Gastroesophageal sphincter (tissue), 4 donors: ENCODE results near the gene EFNA2. TPM values are rescaled to one million over a fixed set of nuclear protein-coding genes. Genes with fewer than 3 reads are reported as not detected.

Source experiments
- ATAC-seq: fragments of 150-250 bp; one replicate; pipeline ENCODE4 v1.9.1; 2016; ENCODE audit warnings: mild to moderate bottlenecking, moderate library complexity
- H3K27ac ChIP-seq, 4 donors: fragments of 200-600 bp; sonication (generic) in 3 of 4; 1 replicate in 3 of 4; 2 replicates in 1 of 4; pipeline ENCODE4 v1.5.1; 2016 to 2019
- H3K27me3 ChIP-seq: fragments of 200-600 bp; sonication (generic); one replicate; pipeline ENCODE4 v1.5.1; 2019
- H3K36me3 ChIP-seq, 2 donors: fragments of 200-600 bp; sonication (generic); one replicate each; pipeline ENCODE4 v1.5.1; 2019; ENCODE audit warnings: control low read depth in 1 of 2
- H3K4me1 ChIP-seq, 3 donors: fragments of 200-600 bp; sonication (generic); 1 replicate in 2 of 3; 2 replicates in 1 of 3; pipeline ENCODE4 v1.5.1; 2016 to 2019; ENCODE audit warnings: control low read depth in 2 of 3
- H3K4me3 ChIP-seq, 2 donors: fragments of 200-600 bp; sonication (generic); one replicate each; pipeline ENCODE4 v1.5.1; 2019; ENCODE audit warnings: mild to moderate bottlenecking in 1 of 2, moderate library complexity in 1 of 2
- H3K9me3 ChIP-seq, 3 donors: fragments of 200-600 bp; sonication (generic); one replicate each; pipeline ENCODE4 v1.5.1; 2017 to 2019; ENCODE audit warnings: control low read depth in 2 of 3
- CTCF ChIP-seq, 4 experiments: fragments of 200-600 bp in 2 of 4; fragments of 450-650 bp in 2 of 4; sonication (generic) in 1 of 4; IDR thresholded peaks; one replicate each; pipeline ENCODE4 v1.5.1; 2017 to 2019; ENCODE audit warnings: antibody characterized with exemption in 4 of 4, mild to moderate bottlenecking in 2 of 4, moderate library complexity in 2 of 4
- EP300 ChIP-seq: sonication (generic); formaldehyde crosslinking; IDR thresholded peaks from one replicate; pipeline ENCODE4 v1.6.1; 2017; ENCODE audit warnings: antibody characterized with exemption, mild to moderate bottlenecking
- POLR2A ChIP-seq, 2 donors: fragments of 450-650 bp; IDR thresholded peaks; one replicate each; pipeline ENCODE4 v1.6.1; 2017; ENCODE audit warnings: antibody characterized with exemption in 2 of 2, mild to moderate bottlenecking in 2 of 2, moderate library complexity in 1 of 2
- POLR2AphosphoS5 ChIP-seq: sonication (generic); formaldehyde crosslinking; IDR thresholded peaks from one replicate; pipeline ENCODE4 v1.6.1; 2017; ENCODE audit warnings: antibody characterized with exemption
- WGBS, 2 donors: methylation state at CpG; one replicate each; pipeline ENCODE4 v1.1.5; 2018; ENCODE audit warnings: low coverage in 1 of 2; 5-methylcytosine and 5-hydroxymethylcytosine counted together
- total RNA-seq, 4 donors: library from RNA; depleted of rRNA; stranded (reverse); fragments of >200 nt; gene quantifications; one replicate each; pipeline ENCODE4 v1.1.0, GENCODE V29; 2016

EFNA2 gene
- total RNA-seq, 4 donors from 2014 or later: not detected

DNA sequence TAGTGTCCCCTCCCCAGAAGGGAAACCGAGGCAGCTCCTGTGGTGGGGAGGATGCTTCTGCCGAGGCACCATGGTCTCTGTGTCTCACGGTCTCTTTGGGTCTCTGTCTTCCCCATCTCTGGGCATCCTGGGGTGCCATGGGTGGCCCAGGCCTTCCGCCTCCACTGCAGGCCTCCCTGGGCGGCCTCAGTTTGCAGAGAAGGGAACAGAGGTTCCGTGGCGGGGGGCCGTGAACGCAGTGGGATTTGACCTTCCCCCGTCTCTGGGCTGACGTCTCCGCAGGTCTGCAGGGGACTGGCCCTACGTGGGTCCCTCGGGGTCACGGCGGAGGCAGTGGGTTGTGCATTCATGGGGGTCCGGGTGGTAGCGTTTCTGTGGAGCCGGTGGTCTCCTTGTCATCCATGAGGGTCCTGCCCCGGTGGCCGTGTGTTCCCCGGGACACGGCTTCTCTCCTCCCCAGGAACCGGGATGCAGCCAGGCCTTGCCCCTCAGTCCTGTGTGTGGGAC is 4.6 kb downstream of the EFNA2 start:
- H3K36me3 ChIP-seq: no peaks in the 10 kb centered on the region
- no CpG with 5 or more reads among the region's 24 CpGs for WGBS, 2 donors
- TF ChIP-seq POLR2AphosphoS5 (no peak), POLR2A (IDR thresholded peaks at IDR 0.05) (no peak), CTCF (IDR thresholded peaks at IDR 0.05) (no peak), EP300 (no peak)
- H3K4me3 ChIP-seq: no peak overlapping the region
- no peak overlapping the region for H3K27ac ChIP-seq
- ATAC-seq: no peak
- H3K9me3 ChIP-seq: no peaks in the 10 kb centered on the region
- peaks cover 97% of the 10 kb centered on the region for H3K27me3 ChIP-seq
- H3K4me1 ChIP-seq: peaks cover 0 to 30% (median 6%) of the 10 kb centered on the region in 3 donors

DNA sequence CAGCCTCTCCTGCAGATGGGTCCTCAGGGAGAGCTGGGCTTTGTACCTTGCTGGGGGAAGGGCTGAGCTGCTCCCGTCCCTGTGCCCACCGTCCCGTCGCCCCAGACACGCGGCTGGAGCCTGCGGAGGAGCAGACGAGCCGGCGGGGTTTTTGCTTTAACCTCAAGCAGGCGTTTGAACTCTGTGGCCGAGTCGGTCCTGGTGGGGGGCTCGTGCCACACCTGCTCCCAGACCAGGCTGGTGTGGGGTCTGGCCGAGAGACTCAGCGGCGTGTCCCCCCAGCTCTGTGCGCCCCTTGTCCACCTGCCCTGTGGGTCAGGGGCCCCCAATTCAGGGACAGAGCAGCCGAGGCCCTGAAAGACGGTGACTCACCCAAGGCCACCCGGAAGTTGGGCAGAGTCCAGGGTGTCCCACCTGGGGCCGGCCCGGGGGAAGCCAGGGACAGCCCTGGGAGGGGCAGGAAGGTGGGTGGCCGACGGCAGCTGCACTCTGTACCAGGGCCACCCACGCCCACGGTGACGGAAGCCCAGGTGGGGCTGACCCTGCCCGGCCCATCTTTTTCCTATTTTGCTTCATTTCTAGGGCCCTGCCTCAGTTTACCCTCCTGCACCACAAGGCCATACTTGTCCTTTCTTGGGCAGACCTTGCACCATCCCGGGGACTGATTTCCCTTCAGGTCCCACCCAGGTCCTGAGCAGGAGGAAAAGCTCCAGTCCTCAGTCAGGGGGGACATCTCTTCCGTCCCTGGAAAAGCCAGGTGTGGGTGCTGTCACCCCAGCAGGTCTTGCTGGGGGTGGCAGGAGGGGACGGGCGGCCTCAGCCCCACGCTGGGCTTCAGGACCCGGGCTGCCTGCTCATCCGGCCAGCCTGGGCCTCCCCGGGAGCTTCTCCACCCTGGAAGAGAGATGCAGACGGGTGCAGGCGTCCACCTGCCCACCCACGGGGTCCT is 5.3 kb downstream of the EFNA2 start:
- Histone ChIP-seq H3K4me1 (peaks cover 0 to 33% (median 12%) of the 10 kb centered on the region in 3 donors), H3K27me3 (peaks cover 100% of the 10 kb centered on the region), H3K9me3 (no peaks in the 10 kb centered on the region), H3K36me3 (no peaks in the 10 kb centered on the region), H3K4me3 (no peak overlapping the region), H3K27ac (no peak overlapping the region)
- no peak for ATAC-seq
- TF ChIP-seq CTCF (IDR thresholded peaks at IDR 0.05) (no peak), POLR2A (IDR thresholded peaks at IDR 0.05) (no peak), EP300 (no peak), POLR2AphosphoS5 (no peak)
- 82% methylated on average over 7 of the region's 40 CpGs; no CpG with 5 or more reads in 1 of the 2 donors for WGBS, 2 donors

GRCh38 chr19:1291761-1292418 is 6.2 kb downstream of the EFNA2 start:
- no peak overlapping the region for H3K4me3 ChIP-seq
- H3K27me3 ChIP-seq: peaks cover 98% of the 10 kb centered on the region
- H3K4me1 ChIP-seq: peaks cover 0 to 25% (median 9%) of the 10 kb centered on the region in 3 donors
- no peaks in the 10 kb centered on the region for H3K9me3 ChIP-seq
- WGBS, 2 donors: 18% methylated on average over 7 of the region's 25 CpGs; no CpG with 5 or more reads in 1 of the 2 donors
- no peak for ATAC-seq
- H3K27ac ChIP-seq: no peak overlapping the region
- no peak for TF ChIP-seq POLR2AphosphoS5
- no peak for TF ChIP-seq POLR2A (IDR thresholded peaks at IDR 0.05)
- TF ChIP-seq CTCF (IDR thresholded peaks at IDR 0.05): no peak
- TF ChIP-seq EP300: no peak
- no peaks in the 10 kb centered on the region for H3K36me3 ChIP-seq

GRCh38 chr19:1292419-1293151 is 6.9 kb downstream of the EFNA2 start:
- peaks cover 0 to 19% (median 9%) of the 10 kb centered on the region in 3 donors for H3K4me1 ChIP-seq
- H3K9me3 ChIP-seq: no peaks in the 10 kb centered on the region
- H3K27ac ChIP-seq: no peak overlapping the region
- 87 to 92% methylated on average over 6 to 9 of the region's 17 CpGs for WGBS, 2 donors
- H3K4me3 ChIP-seq: no peak overlapping the region
- no peaks in the 10 kb centered on the region for H3K36me3 ChIP-seq
- no peak for ATAC-seq
- TF ChIP-seq CTCF (IDR thresholded peaks at IDR 0.05): no peak
- no peak for TF ChIP-seq POLR2A (IDR thresholded peaks at IDR 0.05)
- TF ChIP-seq POLR2AphosphoS5: no peak
- TF ChIP-seq EP300: no peak
- peaks cover 91% of the 10 kb centered on the region for H3K27me3 ChIP-seq
